GM10266 (cell line): Measurements from ENCODE around the gene UTP14C.
A peak's percentile ranks its signal among the peaks of the same experiment; 100 is the strongest.

Source experiments
- DNase-seq: peaks from one replicate; pipeline ENCODE4 v3.0.0; 2012; ENCODE audit errors: extremely low spot score
- TF ChIP-seq, protein P1 (sequence below): IDR thresholded peaks from 2 replicates; pipeline ENCODE4 v1.5.1; 2012; ENCODE audit warnings: mild to moderate bottlenecking, low read depth; ENCODE audit not compliant: control insufficient read depth, insufficient read depth; ENCODE audit errors: missing control alignments

Gene UTP14C

DNA sequence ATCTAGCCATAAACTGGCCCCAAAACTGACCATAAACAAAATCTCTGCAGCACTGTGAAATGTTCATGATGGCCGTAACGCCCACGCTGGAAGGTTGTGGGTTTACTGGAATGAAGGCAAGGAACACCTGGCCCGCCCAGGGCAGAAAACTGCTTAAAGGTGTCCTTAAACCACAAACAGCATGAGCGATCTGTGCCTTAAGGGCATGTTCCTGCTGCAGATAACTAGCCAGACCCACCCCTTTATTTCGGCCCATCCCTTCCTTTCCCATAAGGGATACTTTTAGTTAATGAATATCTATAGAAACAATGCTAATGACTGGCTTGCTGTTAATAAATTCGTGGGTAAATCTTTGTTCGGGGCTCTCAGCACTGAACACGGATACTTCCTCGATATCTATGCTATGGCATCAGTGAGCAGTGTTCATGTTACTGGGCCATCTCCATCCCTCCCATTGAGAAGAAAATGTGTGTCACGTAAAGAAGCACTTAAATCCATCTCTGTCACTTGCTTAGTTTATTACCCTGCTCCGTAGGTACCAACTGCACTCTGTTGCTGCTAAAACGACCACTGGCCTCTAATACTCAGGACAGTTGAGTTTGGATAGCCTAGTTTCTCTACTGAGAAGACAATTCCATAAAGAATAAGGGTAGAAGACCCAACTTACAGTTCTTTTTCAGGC lies 18.5 kb upstream of the UTP14C start:
- TF ChIP-seq, protein P1, sequence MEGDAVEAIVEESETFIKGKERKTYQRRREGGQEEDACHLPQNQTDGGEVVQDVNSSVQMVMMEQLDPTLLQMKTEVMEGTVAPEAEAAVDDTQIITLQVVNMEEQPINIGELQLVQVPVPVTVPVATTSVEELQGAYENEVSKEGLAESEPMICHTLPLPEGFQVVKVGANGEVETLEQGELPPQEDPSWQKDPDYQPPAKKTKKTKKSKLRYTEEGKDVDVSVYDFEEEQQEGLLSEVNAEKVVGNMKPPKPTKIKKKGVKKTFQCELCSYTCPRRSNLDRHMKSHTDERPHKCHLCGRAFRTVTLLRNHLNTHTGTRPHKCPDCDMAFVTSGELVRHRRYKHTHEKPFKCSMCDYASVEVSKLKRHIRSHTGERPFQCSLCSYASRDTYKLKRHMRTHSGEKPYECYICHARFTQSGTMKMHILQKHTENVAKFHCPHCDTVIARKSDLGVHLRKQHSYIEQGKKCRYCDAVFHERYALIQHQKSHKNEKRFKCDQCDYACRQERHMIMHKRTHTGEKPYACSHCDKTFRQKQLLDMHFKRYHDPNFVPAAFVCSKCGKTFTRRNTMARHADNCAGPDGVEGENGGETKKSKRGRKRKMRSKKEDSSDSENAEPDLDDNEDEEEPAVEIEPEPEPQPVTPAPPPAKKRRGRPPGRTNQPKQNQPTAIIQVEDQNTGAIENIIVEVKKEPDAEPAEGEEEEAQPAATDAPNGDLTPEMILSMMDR: no peak

DNA sequence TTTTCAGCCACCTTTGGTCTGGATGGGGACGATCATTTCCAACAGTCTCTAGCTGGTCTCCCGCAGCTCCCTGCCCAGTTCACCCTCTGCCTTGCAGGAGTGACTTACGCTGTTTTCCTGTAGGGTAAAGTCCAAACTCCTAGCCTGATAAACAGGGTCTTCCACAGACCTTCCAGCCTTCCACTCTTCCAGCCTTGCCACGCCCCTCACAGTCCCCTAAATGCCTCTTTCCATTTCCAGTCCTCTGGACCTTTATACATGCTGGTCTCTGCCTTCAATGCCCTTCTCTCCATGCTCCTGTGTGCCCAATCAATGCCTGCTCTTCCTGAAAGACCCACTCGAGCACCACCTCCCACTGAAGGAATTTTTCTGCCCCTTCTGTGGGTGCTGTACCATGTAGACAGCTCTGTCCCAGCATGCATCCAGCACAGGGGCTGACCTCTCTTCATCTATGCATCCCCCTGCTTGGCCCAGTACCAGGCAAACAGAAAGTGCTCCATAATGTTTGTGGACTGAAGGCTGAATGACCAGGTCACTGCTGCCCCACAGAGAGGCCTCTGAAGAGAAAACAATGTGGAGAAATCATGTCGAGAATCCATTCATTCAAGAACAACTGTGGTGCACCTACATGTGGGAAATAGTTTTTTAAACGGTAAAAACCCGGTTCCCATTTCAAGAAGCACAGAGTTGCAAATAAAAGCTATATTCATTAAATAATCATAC lies 17.8 kb upstream of the UTP14C start:
- TF ChIP-seq, protein P1: no peak
- no peak for DNase-seq

More for the DNA sequence above, 18.5 kb upstream of the UTP14C start:
- no peak for DNase-seq

GRCh38 chr13:52009946-52010345 lies 14.5 kb upstream of the UTP14C start:
- TF ChIP-seq, protein P1: no peak
- no peak for DNase-seq

DNA sequence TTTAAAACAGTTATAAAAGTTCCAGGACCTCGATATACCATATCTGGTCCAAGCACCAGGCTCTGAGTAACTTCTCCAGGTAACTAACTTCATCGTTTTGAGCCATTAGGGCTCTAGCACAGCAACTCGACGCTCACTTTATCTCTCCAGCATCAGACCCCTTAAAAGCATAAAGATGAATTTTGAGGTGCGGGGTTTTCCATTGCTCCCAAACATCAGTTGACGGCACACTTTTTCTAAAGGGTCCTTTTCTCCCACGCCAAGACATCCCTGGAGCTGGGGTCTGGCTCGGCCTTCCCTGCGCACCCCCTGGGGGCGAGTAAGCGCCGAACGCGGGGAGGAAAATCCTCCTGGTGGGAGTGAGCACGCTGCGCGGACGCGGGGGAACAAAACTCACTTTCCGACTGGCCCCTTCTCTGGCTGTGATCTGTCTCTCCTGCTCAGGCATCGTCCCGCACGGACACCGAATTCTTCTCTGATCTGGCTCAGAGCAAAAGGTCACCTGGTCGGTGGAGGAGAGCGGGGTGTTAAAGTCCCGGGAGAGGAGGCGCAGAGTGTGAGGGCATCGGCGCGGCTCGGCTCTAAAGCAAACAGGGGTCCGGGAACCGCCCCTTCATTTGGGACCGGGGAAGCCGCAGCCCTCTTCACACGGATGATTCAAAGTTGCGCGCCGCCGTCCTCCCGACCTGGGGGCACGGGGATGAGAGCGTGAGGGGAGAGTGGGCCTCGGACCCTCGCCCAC lies 13.4 kb upstream of the UTP14C start, which contains the start of gene ATP7B:
TSS of gene ATP7B (minus strand) at position 561 of the 742 bp plus-strand sequence. CDS start at position 448, 113 bp downstream.
- DNase-seq: peak; percentile 29

GRCh38 chr13:52011632-52012511 lies 12.6 kb upstream of the UTP14C start, which contains the start of gene ALG11:
Gene ALG11, plus strand, starts transcription at chr13:52012398. Its CDS starts 21 bp downstream, at chr13:52012419.
- TF ChIP-seq, protein P1: no peak
- peak; percentile 97 for DNase-seq

More for the DNA sequence above, 13.4 kb upstream of the UTP14C start, which contains the start of gene ATP7B:
- TF ChIP-seq, protein P1: no peak

- no peak for DNase-seq
Observed at GRCh38 chr13:52012512-52012836, 12.0 kb upstream of the UTP14C start.

More at GRCh38 chr13:52012512-52012836, 12.0 kb upstream of the UTP14C start:
- TF ChIP-seq, protein P1: no peak
